H9 (cell line): ENCODE measurements around the gene ANKZF1. TPM values are rescaled to one million over a fixed set of nuclear protein-coding genes. Genes with fewer than 3 reads are reported as not detected.

Experiments used
- DNase-seq: peaks from one replicate; pipeline ENCODE4 v3.0.0-alpha.2; 2017
- H2AFZ ChIP-seq: one replicate; pipeline ENCODE4 v1.6.1; 2013; ENCODE audit warnings: mild to moderate bottlenecking, low read length, control low read depth, moderate library complexity
- H2AK5ac ChIP-seq: 2 replicates; pipeline ENCODE4 v1.6.1; 2013; ENCODE audit warnings: low read length, control low read depth, mixed read lengths; ENCODE audit not compliant: insufficient read length
- H2BK120ac ChIP-seq: one replicate; pipeline ENCODE4 v1.6.1; 2013; ENCODE audit warnings: low read depth, mild to moderate bottlenecking, low read length, control low read depth, inconsistent platforms; ENCODE audit not compliant: poor library complexity, severe bottlenecking
- H2BK12ac ChIP-seq: 2 replicates; pipeline ENCODE4 v1.6.1; 2013; ENCODE audit warnings: low read length, control low read depth, mixed read lengths, low read depth; ENCODE audit not compliant: insufficient read length
- H2BK15ac ChIP-seq: 2 replicates; pipeline ENCODE4 v1.6.1; 2013; ENCODE audit warnings: low read depth, low read length, control low read depth
- H2BK20ac ChIP-seq: one replicate; pipeline ENCODE4 v1.6.1; 2013; ENCODE audit warnings: low read depth, mild to moderate bottlenecking, low read length, control low read depth, inconsistent platforms; ENCODE audit not compliant: poor library complexity, severe bottlenecking
- H2BK5ac ChIP-seq: 2 replicates; pipeline ENCODE4 v1.6.1; 2013; ENCODE audit warnings: low read length, control low read depth, mixed read lengths; ENCODE audit not compliant: insufficient read length
- H3K14ac ChIP-seq: 2 replicates; pipeline ENCODE4 v1.6.1; 2013; ENCODE audit warnings: low read length, control low read depth; ENCODE audit not compliant: insufficient read depth
- H3K18ac ChIP-seq: 2 replicates; pipeline ENCODE4 v1.6.1; 2013; ENCODE audit warnings: low read depth, mild to moderate bottlenecking, mixed read lengths, low read length, control low read depth; ENCODE audit not compliant: insufficient read length
- H3K23ac ChIP-seq: 2 replicates; pipeline ENCODE4 v1.6.1; 2013; ENCODE audit warnings: low read length, control low read depth, mixed read lengths, low read depth; ENCODE audit not compliant: insufficient read length
- H3K23me2 ChIP-seq: 2 replicates; pipeline ENCODE4 v1.6.1; 2013; ENCODE audit warnings: low read depth, mild to moderate bottlenecking, mixed read lengths, low read length, control low read depth; ENCODE audit not compliant: insufficient read length, poor library complexity, severe bottlenecking
- H3K27ac ChIP-seq: 2 replicates; pipeline ENCODE4 v1.5.1; 2013; ENCODE audit warnings: low read length, control low read depth, mixed read lengths, low read depth; ENCODE audit not compliant: insufficient read length
- H3K27me3 ChIP-seq: 2 replicates; pipeline ENCODE4 v1.6.1; 2013; ENCODE audit warnings: low read length, control low read depth, inconsistent platforms; ENCODE audit not compliant: insufficient read depth
- H3K4ac ChIP-seq: 2 replicates; pipeline ENCODE4 v1.6.1; 2013; ENCODE audit warnings: low read depth, mild to moderate bottlenecking, control low read depth, inconsistent platforms, low read length, moderate library complexity
- H3K4me1 ChIP-seq: 2 replicates; pipeline ENCODE4 v1.6.1; 2013; ENCODE audit warnings: low read length, control low read depth, inconsistent platforms; ENCODE audit not compliant: insufficient read depth
- H3K4me2 ChIP-seq: 2 replicates; pipeline ENCODE4 v1.6.1; 2013; ENCODE audit warnings: low read length, control low read depth, mixed read lengths; ENCODE audit not compliant: insufficient read length, insufficient read depth
- H3K56ac ChIP-seq: 2 replicates; pipeline ENCODE4 v1.6.1; 2013; ENCODE audit warnings: low read depth, mild to moderate bottlenecking, mixed read lengths, low read length, control low read depth; ENCODE audit not compliant: insufficient read length
- H3K79me1 ChIP-seq: 2 replicates; pipeline ENCODE4 v1.6.1; 2013; ENCODE audit warnings: low read depth, mild to moderate bottlenecking, moderate library complexity, low read length, control low read depth, inconsistent platforms; ENCODE audit not compliant: insufficient read depth, poor library complexity, severe bottlenecking
- H3K79me2 ChIP-seq: 2 replicates; pipeline ENCODE4 v1.6.1; 2013; ENCODE audit warnings: low read length, control low read depth, inconsistent platforms; ENCODE audit not compliant: insufficient read depth
- H3K9ac ChIP-seq: 2 replicates; pipeline ENCODE4 v1.6.1; 2013; ENCODE audit warnings: low read length, control low read depth, mixed read lengths; ENCODE audit not compliant: insufficient read length; ENCODE audit errors: extremely low read depth
- H3K9me3 ChIP-seq: one replicate; pipeline ENCODE4 v1.6.1; 2013; ENCODE audit warnings: low read depth, low read length, inconsistent platforms; ENCODE audit not compliant: control insufficient read depth
- H3T11ph ChIP-seq: one replicate; pipeline ENCODE4 v1.6.1; 2013; ENCODE audit warnings: mild to moderate bottlenecking, low read length, control low read depth, inconsistent platforms
- H4K20me1 ChIP-seq: one replicate; pipeline ENCODE4 v1.6.1; 2013; ENCODE audit not compliant: control insufficient read depth, insufficient read length, insufficient read depth
- H4K5ac ChIP-seq: 2 replicates; pipeline ENCODE4 v1.6.1; 2013; ENCODE audit warnings: low read depth, mild to moderate bottlenecking, mixed read lengths, low read length, control low read depth; ENCODE audit not compliant: insufficient read length
- H4K8ac ChIP-seq: replicated peaks from 2 replicates; pipeline ENCODE4 v1.6.1; 2013; ENCODE audit warnings: low read length, control low read depth, mixed read lengths, low read depth; ENCODE audit not compliant: insufficient read length
- H4K91ac ChIP-seq: 2 replicates; pipeline ENCODE4 v1.6.1; 2013; ENCODE audit warnings: low read depth, mild to moderate bottlenecking, moderate library complexity, mixed read lengths, low read length, control low read depth; ENCODE audit not compliant: insufficient read length
- H3K27ac Mint-ChIP-seq, 3 experiments: 2 replicates in 2 of 3; 3 replicates in 1 of 3; pipeline ENCODE4 v1.8.0; 2020 to 2021; ENCODE audit warnings: mixed read lengths in 3 of 3, mild to moderate bottlenecking in 1 of 3, moderate library complexity in 1 of 3
- H3K27me3 Mint-ChIP-seq: 2 replicates; pipeline ENCODE4 v1.8.0; 2021; ENCODE audit warnings: low read depth, mild to moderate bottlenecking, moderate library complexity, mixed read lengths
- H3K36me3 Mint-ChIP-seq, 3 experiments: 2 replicates in 2 of 3; 3 replicates in 1 of 3; pipeline ENCODE4 v1.8.0; 2020 to 2021; ENCODE audit warnings: low read depth in 3 of 3, mixed read lengths in 3 of 3; ENCODE audit not compliant: insufficient read depth in 1 of 3
- H3K4me1 Mint-ChIP-seq, 2 experiments: 2 replicates each; pipeline ENCODE4 v1.8.0; 2020; ENCODE audit warnings: mixed read lengths in 2 of 2
- H3K4me3 Mint-ChIP-seq, 2 experiments: 2 replicates in 1 of 2; 3 replicates in 1 of 2; pipeline ENCODE4 v1.8.0; 2020 to 2021; ENCODE audit warnings: mild to moderate bottlenecking in 2 of 2, mixed read lengths in 2 of 2, moderate library complexity in 1 of 2
- H3K9me3 Mint-ChIP-seq, 2 experiments: 2 replicates in 1 of 2; 3 replicates in 1 of 2; pipeline ENCODE4 v1.8.0; 2020; ENCODE audit warnings: mild to moderate bottlenecking in 2 of 2, mixed read lengths in 2 of 2, moderate library complexity in 1 of 2
- CTCF ChIP-seq: fragments of 200-600 bp; sonication (generic); conservative IDR thresholded peaks from 3 replicates; pipeline ENCODE4 v1.8.0; 2021; ENCODE audit warnings: antibody characterized with exemption, mild to moderate bottlenecking
- WGBS: extraction: QIAGEN DNeasy Blood & Tissue Kit; methylation state at CpG from one replicate; pipeline ENCODE4 v1.1.7; 2013; ENCODE audit warnings: missing lambda C conversion rate, low lambda C conversion rate, mixed read lengths; ENCODE audit not compliant: insufficient read length; ENCODE audit errors: extremely low coverage; 5-methylcytosine and 5-hydroxymethylcytosine counted together
- total RNA-seq: library from RNA; stranded (reverse); gene quantifications from 2 replicates; pipeline ENCODE4 v1.2.1, GENCODE V29; 2021

ANKZF1 gene
- total RNA-seq, 1 experiment from 2014 or later: 55.4 TPM

GRCh38 chr2:219225350-219225749 is 4.3 kb upstream of the ANKZF1 start:
- Histone ChIP-seq H3K79me1 (no peaks in the 10 kb centered on the region), H2BK5ac (no peak overlapping the region), H3K4me1 (no peaks in the 10 kb centered on the region), H4K91ac (no peak overlapping the region), H3K79me2 (no peaks in the 10 kb centered on the region), H3K27me3 (no peaks in the 10 kb centered on the region), H3K9me3 (no peaks in the 10 kb centered on the region), H2AFZ (no peak overlapping the region), H3K56ac (no peak overlapping the region), H2BK120ac (no peak overlapping the region), H3K27ac (no peak overlapping the region), H3K4ac (no peak overlapping the region), H2BK15ac (no peak overlapping the region), H3K23ac (no peak overlapping the region), H3K23me2 (no peaks in the 10 kb centered on the region), H2BK12ac (no peak overlapping the region), H3T11ph (no peak overlapping the region), H4K20me1 (no peaks in the 10 kb centered on the region), H2AK5ac (no peak overlapping the region), H2BK20ac (no peak overlapping the region), H3K18ac (no peak overlapping the region), H3K14ac (no peak overlapping the region), H3K9ac (no peak overlapping the region), H4K8ac (no peak overlapping the region), H3K4me2 (no peak overlapping the region), H4K5ac (no peak overlapping the region)
- peaks cover 26 to 60% (median 54%) of the 10 kb centered on the region in 3 experiments; a peak in 6 of 7 replicates for H3K36me3 Mint-ChIP-seq
- no peak for TF ChIP-seq CTCF
- peaks cover 8 to 9% of the 10 kb centered on the region in 2 experiments for H3K4me1 Mint-ChIP-seq
- no peak for DNase-seq
- H3K4me3 Mint-ChIP-seq: no peak overlapping the region
- WGBS: no CpG with 5 or more reads among the region's 3 CpGs
- no peak overlapping the region for H3K27ac Mint-ChIP-seq
- no peaks in the 10 kb centered on the region for H3K27me3 Mint-ChIP-seq
- H3K9me3 Mint-ChIP-seq: no peaks in the 10 kb centered on the region; a peak in 1 of 5 replicates
